Activated CD8-positive, alpha-beta T cell treated with anti-CD3 and anti-CD28 coated beads, Interleukin-2, amount 10 ng/mL, durations not matched to agents 7 days and 5 days (primary cell): ENCODE results near the gene SSH2. TPM values are rescaled to one million over a fixed set of nuclear protein-coding genes. Genes with fewer than 3 reads are reported as not detected.
A peak's percentile ranks its signal among the peaks of the same experiment; 100 is the strongest.

ENCODE experiments used
- ATAC-seq: fragments of 150-1000 bp; cut with Tn5 transposase; one replicate; pipeline ENCODE4 v1.10.0; 2021; ENCODE audit warnings: moderate library complexity
- CTCF ChIA-PET: fragments of 350-600 bp; sonication (Branson Sonifier 250); formaldehyde crosslinking; loops from one replicate; lab custom pipeline; 2021; ENCODE audit warnings: antibody characterized with exemption; lab: Charles Lee
- POLR2A ChIA-PET: fragments of 350-600 bp; sonication (Branson Sonifier 250); formaldehyde crosslinking; loops from one replicate; lab custom pipeline; 2021; ENCODE audit warnings: antibody characterized with exemption; lab: Charles Lee
- DNase-seq: peaks from one replicate; pipeline ENCODE4 v3.0.0-alpha.2; 2020
- H3K27ac Mint-ChIP-seq: one replicate; pipeline ENCODE4 v1.8.0; 2021; ENCODE audit warnings: mild to moderate bottlenecking, mixed read lengths
- H3K27me3 Mint-ChIP-seq: one replicate; pipeline ENCODE4 v1.8.0; 2021; ENCODE audit warnings: low read depth, mixed read lengths
- H3K36me3 Mint-ChIP-seq: one replicate; pipeline ENCODE4 v1.8.0; 2021; ENCODE audit warnings: low read depth, mixed read lengths
- H3K4me1 Mint-ChIP-seq: one replicate; pipeline ENCODE4 v1.8.0; 2021; ENCODE audit warnings: low read depth, mixed read lengths
- H3K4me3 Mint-ChIP-seq: one replicate; pipeline ENCODE4 v1.8.0; 2021; ENCODE audit warnings: mild to moderate bottlenecking, mixed read lengths
- H3K9me3 Mint-ChIP-seq: one replicate; pipeline ENCODE4 v1.8.0; 2022; ENCODE audit warnings: mixed read lengths; ENCODE audit not compliant: insufficient read depth
- total RNA-seq, 2 experiments: library from RNA; stranded (reverse); gene quantifications; one replicate each; pipeline ENCODE4 v1.2.3, GENCODE V29; 2021

Gene SSH2
- total RNA-seq, 2 experiments from 2014 or later = 73.5 to 79.6 TPM

DNA sequence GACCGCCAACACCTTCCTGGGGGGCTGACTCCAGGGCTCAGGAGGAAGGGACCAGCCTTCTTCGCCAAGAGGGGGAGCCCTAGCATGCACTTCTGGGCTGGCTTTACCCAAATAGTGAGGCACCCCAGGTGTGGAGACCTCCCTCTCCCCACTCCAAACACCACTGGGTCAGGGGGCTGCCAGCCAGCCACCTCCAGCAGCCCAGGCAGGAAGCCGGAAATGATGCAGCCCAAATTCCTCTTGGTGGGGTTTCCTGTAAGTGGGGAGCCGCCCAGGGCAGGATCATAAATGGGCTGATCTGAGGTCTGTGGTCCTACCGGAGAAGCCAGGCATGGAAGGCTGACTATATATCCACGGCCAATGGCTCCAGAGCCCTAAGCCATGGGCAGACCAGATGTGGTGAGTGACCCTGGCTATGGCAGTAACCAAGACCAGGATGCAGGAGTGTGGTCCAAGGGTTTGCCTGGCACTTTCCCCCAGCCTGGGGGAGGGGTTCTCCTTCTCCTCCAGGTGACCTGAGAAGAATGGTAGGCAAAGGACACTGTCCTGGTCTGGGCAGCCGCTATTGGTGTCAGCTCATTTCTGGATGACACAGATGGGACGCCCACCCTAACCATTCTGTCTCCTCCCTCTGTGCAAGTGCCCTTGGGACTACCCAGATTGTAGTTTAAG is 344.8 kb downstream of the SSH2 start:
- peaks cover 62% of the 10 kb centered on the region for H3K4me1 Mint-ChIP-seq
- H3K9me3 Mint-ChIP-seq = no peaks in the 10 kb centered on the region
- POLR2A ChIA-PET = interaction anchor here (0.6 to 1.8 kb wide), 2 partner anchors 30 to 32 kb away, joined by 4 to 11 read pairs; no protein-coding TSS in a partner anchor

DNA sequence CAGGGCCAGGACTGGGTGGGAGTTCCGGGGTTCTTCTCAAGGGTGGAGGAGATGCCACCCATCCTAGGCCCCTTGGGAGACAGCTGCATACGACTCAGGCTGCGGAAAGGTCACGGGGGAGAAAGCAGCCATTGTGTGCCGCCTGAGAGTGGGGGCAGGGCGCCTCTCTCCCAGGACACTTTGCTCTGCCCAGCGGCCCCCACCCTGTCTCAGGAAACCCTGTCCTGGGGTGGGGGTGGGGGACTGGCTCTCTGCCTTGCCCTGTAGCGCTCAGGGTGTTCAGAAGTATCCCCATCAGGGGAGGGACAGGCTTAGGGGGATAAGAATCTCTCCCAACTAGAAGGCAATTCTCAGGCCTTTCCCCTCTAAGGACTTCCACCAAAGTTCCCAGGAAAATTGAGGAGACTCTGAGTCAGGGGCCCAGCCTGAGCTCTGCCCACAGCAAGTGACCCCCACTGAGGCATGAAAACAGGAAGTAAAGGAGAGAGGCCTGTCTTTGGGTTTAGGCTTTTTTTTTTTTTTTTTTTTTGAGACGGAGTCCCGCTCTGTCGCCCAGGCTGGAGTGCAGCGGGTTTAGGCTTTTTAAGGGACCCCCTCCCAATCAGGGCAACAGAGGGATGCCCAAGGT is 345.5 kb downstream of the SSH2 start:
- H3K36me3 Mint-ChIP-seq = peaks cover 29% of the 10 kb centered on the region
- no peaks in the 10 kb centered on the region for H3K9me3 Mint-ChIP-seq
- CTCF ChIA-PET = interaction anchor here (0.5 to 2.2 kb wide), 2 partner anchors 33 to 1726 kb away, joined by 3 to 12 read pairs; no protein-coding TSS in a partner anchor
- H3K27me3 Mint-ChIP-seq = no peaks in the 10 kb centered on the region
- ATAC-seq = no peak
- POLR2A ChIA-PET = interaction anchor here (0.9 to 1.0 kb wide), 2 partner anchors 17 to 18 kb away, joined by 3 read pairs; partner anchors contain the start of gene ABHD15
- peak overlapping the region; percentile 81 for H3K27ac Mint-ChIP-seq
- peaks cover 60% of the 10 kb centered on the region for H3K4me1 Mint-ChIP-seq
- DNase-seq = no peak
- peak overlapping the region; percentile 31 for H3K4me3 Mint-ChIP-seq

More for the DNA sequence above, 344.8 kb downstream of the SSH2 start:
- CTCF ChIA-PET = interaction anchor here (0.5 to 1.7 kb wide), 3 partner anchors 28 to 1725 kb away, joined by 3 to 16 read pairs (median 6); no protein-coding TSS in a partner anchor
- H3K4me3 Mint-ChIP-seq = peak overlapping the region; percentile 31
- H3K27ac Mint-ChIP-seq = peak overlapping the region; percentile 81
- peaks cover 23% of the 10 kb centered on the region for H3K36me3 Mint-ChIP-seq
- ATAC-seq = no peak
- no peaks in the 10 kb centered on the region for H3K27me3 Mint-ChIP-seq
- DNase-seq = peak; percentile 54

DNA sequence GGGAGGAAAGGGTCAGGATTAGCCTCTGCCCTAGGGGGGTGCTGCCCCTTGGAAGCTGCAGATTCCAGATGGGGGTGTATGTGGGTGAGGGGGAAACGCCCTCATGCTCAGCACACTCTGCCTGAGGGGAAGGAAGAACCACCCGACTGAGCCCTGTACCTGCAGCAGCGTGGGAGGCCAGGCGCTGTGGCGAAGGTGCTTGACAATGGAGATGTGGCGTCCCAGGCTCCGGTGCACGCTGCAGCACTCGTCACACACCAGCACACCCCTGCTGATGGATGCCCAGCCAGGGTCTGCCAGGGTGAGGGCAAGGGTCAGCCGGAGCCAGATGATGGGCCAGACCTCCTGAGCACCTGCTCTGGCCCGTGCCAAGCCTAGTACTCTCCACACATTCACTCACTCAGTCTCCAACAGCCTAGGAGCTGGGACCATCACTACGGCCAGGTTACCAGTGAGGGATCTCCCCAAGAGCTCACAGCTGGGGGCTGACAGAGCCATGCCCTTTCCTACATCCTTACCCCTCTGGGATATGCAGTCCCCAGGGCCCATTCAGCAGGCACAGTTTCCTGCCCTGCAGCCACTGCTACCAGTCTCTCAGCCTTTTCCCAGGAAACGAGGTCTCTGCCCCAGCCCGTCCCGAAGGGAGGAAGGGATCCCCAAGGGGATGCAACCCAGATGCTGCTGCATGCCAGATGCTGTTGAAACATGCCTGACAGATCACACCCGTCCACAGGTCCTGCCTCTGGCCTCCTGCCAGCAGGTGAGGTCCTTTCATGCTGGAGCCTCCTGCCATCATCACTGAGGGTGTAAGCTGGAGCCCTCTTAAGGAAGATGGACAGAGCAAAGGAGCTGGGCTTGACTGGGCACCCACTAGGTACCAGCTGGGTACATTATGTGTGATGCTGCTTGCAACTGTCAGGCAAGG is 346.4 kb downstream of the SSH2 start:
- Mint-ChIP-seq H3K4me3 (no peak overlapping the region), H3K9me3 (no peaks in the 10 kb centered on the region), H3K27me3 (no peaks in the 10 kb centered on the region), H3K27ac (peak overlapping the region; percentile 56), H3K36me3 (peaks cover 30% of the 10 kb centered on the region), H3K4me1 (peaks cover 60% of the 10 kb centered on the region)
- ChIA-PET POLR2A (interaction anchor here (0.9 to 2.9 kb wide), 3 partner anchors 16 to 33 kb away, joined by 3 to 23 read pairs (median 3); partner anchors contain the start of gene ABHD15), CTCF (interaction anchor here (1.5 to 2.2 kb wide), 2 partner anchors 30 to 34 kb away, joined by 6 to 12 read pairs; no protein-coding TSS in a partner anchor)
- DNase-seq (no peak), ATAC-seq (no peak)

DNA sequence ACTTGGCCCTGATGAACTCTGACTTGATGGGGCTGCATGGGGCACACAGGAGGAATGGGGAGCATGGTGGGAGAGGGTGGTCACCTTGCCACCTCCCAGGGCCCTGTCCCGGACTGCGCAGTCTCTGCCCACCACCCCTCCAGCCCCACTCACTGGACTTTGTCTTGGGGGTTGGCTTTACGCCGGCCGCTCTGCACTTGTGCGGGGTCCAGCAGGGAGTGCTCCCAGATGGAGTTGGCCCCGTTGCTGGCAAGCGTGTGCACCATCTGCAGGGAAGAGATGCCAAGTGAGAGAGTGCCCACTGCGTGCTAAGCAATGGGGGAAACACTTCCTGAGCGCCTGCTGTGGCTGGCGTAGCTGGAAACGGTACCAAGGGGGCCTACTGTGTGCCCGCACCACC is 347.3 kb downstream of the SSH2 start:
- Mint-ChIP-seq H3K9me3 (no peaks in the 10 kb centered on the region), H3K4me1 (peaks cover 55% of the 10 kb centered on the region), H3K27me3 (no peaks in the 10 kb centered on the region), H3K4me3 (no peak overlapping the region), H3K36me3 (peaks cover 36% of the 10 kb centered on the region), H3K27ac (no peak overlapping the region)
- ChIA-PET CTCF (interaction anchor here (1.1 to 2.8 kb wide), 4 partner anchors 8 to 35 kb away, joined by 5 to 21 read pairs (median 9); partner anchors contain the start of gene ANKRD13B), POLR2A (interaction anchor here (2.9 kb wide), 1 partner anchor 34 kb away, joined by 23 read pairs; no protein-coding TSS in a partner anchor)
- ATAC-seq (no peak), DNase-seq (no peak)

DNA sequence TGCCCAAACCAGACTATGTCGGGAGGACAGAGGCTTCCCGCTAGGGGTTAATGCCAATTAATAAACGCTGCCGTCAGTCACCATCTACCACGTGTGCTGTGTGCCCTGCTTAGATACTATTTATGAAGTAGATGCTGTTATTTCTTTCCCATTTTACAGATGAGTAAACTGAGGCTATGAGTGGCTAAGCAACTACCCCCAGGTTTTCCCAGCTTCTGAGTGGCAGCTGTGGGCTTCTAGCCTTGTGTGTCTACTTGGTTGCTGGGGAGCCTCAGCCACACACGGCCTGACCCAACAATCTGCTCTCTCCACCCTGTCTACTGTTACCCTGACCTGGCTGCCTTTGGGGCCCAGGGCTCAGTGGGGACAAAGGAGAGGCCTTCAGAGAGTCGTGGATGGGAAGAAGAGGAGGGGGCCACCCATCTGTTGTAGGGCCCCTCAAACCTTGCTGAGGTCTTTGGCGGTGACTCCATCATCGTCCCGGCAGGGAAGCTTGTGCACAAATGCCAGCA is 347.7 kb downstream of the SSH2 start:
- Mint-ChIP-seq H3K27ac (peak overlapping the region; percentile 63), H3K4me3 (no peak overlapping the region), H3K36me3 (peaks cover 40% of the 10 kb centered on the region), H3K9me3 (no peaks in the 10 kb centered on the region), H3K4me1 (peaks cover 50% of the 10 kb centered on the region), H3K27me3 (no peaks in the 10 kb centered on the region)
- DNase-seq (no peak), ATAC-seq (no peak)
- CTCF ChIA-PET = interaction anchor here (1.1 to 2.8 kb wide), 5 partner anchors 8 to 35 kb away, joined by 5 to 34 read pairs (median 12); partner anchors contain the start of gene ANKRD13B
- POLR2A ChIA-PET = interaction anchor here (1.0 to 2.9 kb wide), 2 partner anchors 11 to 34 kb away, joined by 3 to 23 read pairs; partner anchors contain the start of gene ANKRD13B

DNA sequence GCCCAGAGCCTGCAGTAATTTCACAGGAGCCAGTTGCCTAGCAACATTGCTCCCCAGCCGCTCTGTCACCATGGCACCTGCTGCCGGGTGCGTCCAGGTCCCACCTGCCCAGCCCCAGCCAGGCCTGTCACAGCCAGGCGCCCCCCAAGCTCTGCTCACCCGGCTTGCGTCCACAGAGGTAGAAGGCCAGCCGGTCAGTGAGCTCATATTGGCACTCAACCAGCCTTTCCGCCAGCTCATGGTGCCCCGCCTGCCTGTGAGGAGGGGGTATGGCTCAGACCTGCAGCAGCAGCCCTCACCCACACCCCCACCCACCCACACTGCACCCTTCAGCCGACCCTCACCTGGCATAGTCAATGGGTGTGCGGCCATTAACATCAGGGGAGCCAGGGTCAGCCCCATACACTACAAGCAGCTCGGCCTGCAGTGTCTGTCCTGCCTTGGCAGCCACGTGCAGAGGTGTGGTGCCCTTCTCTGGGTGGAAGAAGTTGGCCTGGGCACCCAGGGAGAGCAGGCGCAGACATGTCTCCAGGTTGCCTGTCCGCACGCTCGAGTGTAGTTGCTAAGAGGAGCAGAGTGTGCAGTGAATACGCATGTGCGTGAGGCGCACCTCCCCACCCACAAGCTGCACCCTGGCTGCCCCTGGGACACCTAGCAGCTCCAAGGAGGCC is 348.3 kb downstream of the SSH2 start:
- CTCF ChIA-PET = interaction anchor here (1.1 to 3.7 kb wide), 8 partner anchors 9 to 349 kb away, joined by 3 to 34 read pairs (median 4); partner anchors contain the start of gene ANKRD13B
- ATAC-seq (no peak), DNase-seq (no peak)
- H3K9me3 Mint-ChIP-seq = no peaks in the 10 kb centered on the region
- H3K36me3 Mint-ChIP-seq = peaks cover 40% of the 10 kb centered on the region
- H3K4me1 Mint-ChIP-seq = peaks cover 44% of the 10 kb centered on the region
- no peaks in the 10 kb centered on the region for H3K27me3 Mint-ChIP-seq
- POLR2A ChIA-PET = interaction anchor here (1.0 to 2.9 kb wide), 2 partner anchors 11 to 35 kb away, joined by 3 to 23 read pairs; partner anchors contain the start of gene ANKRD13B
- no peak overlapping the region for H3K4me3 Mint-ChIP-seq
- H3K27ac Mint-ChIP-seq = no peak overlapping the region

DNA sequence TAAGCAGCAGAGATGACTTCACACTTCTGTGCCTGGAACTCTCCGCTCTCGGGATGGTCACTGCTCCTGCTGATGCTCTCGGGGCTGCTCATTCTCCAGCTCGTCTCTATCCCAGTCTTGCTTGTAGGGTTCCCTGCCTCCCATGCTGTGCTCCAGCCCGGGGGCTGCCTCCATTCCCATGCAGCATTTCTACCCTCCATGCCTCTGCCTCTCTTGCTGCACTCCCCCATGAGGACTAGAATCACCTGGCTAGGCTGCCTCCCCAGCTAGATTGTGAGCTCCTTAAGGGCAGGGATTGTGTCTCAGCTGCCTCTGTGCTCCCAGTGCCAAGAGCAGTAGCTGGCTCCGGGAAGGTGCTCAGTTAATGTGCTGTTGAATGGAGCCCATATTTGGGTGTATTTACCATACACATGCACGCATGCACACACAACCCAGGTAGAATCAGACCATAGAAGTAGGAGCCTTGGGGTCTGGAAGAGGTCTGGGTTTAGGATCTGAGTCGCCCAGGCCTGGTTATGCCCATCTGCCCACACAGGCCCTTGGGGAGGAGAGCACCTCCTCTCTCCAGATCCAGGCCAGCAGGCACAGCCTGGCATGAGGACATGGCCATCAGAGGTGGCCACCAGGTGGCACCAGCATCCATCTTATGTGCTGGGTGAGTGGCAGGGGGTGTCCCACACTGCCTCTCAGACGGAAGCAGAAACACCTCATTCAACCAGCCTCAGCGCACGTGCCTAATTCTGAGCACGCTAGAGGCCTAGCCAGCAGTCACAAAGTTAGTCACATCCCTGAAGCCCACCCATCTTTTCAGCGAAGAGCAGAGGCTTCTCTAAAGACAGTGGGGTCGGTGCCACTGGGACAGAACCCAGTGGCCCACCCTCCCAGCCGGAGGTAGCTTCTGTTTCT is 349.9 kb downstream of the SSH2 start:
- Mint-ChIP-seq H3K36me3 (peaks cover 44% of the 10 kb centered on the region), H3K27ac (peak overlapping the region; percentile 84), H3K4me3 (no peak overlapping the region), H3K27me3 (no peaks in the 10 kb centered on the region), H3K9me3 (no peaks in the 10 kb centered on the region), H3K4me1 (peaks cover 30% of the 10 kb centered on the region)
- peak; percentile 92 for DNase-seq
- ATAC-seq = peak; percentile 97
- ChIA-PET CTCF (interaction anchor here (0.7 to 3.7 kb wide), 16 partner anchors 8 to 351 kb away, joined by 3 to 34 read pairs (median 4); partner anchors contain the start of genes ABHD15 and ANKRD13B), POLR2A (interaction anchor here (0.7 to 2.9 kb wide), 3 partner anchors 10 to 36 kb away, joined by 3 to 23 read pairs (median 3); no protein-coding TSS in a partner anchor)

DNA sequence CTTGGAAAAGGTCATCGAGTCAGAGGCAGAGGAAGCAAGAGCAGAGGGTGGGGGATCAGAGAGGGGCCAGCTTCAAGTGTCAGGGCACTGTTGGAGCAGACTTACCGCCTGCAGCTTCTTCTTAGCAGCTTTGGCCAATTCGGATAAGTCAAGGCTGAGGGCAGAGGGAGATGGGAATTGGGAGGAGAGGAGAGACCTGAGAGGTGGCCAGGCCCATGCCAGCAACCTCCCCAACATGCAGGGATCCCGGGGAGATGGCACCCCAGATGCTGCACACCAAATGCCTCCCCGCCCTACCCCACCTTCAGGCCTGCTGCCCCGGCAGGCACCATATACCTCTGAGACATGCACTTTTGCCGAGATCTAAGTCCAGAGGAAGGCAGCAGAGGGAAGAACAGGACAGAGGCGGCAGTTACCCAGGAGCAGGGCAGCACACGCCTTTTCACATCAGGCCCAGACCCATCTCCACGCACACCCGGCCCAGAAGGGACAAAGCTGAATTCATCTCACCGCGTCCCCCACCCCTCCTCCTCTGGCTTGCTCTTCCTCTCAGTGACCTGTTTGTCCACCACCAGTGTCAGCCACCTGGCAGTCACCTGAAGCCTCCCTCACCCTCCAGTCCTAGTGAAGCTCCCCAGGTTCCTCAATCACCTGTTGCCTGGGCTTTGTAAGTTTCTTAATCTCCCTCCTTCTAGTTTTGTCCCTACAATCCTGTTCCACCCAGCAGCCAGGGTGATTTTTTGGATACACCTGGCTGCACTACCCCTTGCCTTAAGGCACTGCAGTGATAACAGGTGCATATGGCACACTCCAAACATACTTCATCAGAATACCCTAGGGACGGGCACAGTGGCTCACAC is 351.2 kb downstream of the SSH2 start:
- CTCF ChIA-PET = interaction anchor here (0.9 to 3.7 kb wide), 6 partner anchors 9 to 515 kb away, joined by 3 to 16 read pairs (median 9); partner anchors contain the start of gene ANKRD13B

More for the DNA sequence above, 351.2 kb downstream of the SSH2 start:
- DNase-seq (no peak), ATAC-seq (no peak)
- POLR2A ChIA-PET = no interaction called here
- Mint-ChIP-seq H3K4me1 (peaks cover 18% of the 10 kb centered on the region), H3K36me3 (peaks cover 49% of the 10 kb centered on the region), H3K4me3 (no peak overlapping the region), H3K27me3 (no peaks in the 10 kb centered on the region), H3K27ac (no peak overlapping the region), H3K9me3 (no peaks in the 10 kb centered on the region)
